ENCODE measurements around the gene CAPN13.

GRCh38 chr2:30695749-30696148 is 111.5 kb downstream of the CAPN13 start:
- TF ChIP-seq CTCF (IDR thresholded peaks at IDR 0.05; ENCODE audit: low read depth, low read length) (no peak), EZH2phosphoT487 (IDR thresholded peaks at IDR 0.05; ENCODE audit: low read depth) (no peak)

Data from OCI-LY3 (cell line).